ENCODE data around the gene GPC6. TPM values are rescaled to one million over a fixed set of nuclear protein-coding genes. Genes with fewer than 3 reads are reported as not detected.

The GPC6 gene
- total and polyA plus RNA-seq, 12 donors, result 0.15 to 5.4 (median 2.5) TPM

- WGBS, 2 donors, result 88 to 91% methylated on average over 5 of the region's 5 CpGs
- DNase-seq, result no peak
- no peak for TF ChIP-seq CTCF (IDR thresholded peaks at IDR 0.05)
- intact Hi-C loops (cut with DNase I), result no loop called here
- no peaks in the 10 kb centered on the region for H3K9me3 ChIP-seq
- no peaks in the 10 kb centered on the region for H3K4me1 ChIP-seq
- no peak overlapping the region for H3K27ac ChIP-seq
- no peaks in the 10 kb centered on the region for H3K27me3 ChIP-seq
- no peaks in the 10 kb centered on the region for H3K36me3 ChIP-seq
- H3K4me3 ChIP-seq, result no peak overlapping the region
- no peak for ATAC-seq
Measured at GRCh38 chr13:94291631-94292322, 1065.2 kb downstream of the GPC6 start.

- H3K27me3 ChIP-seq, result no peaks in the 10 kb centered on the region
- no peak overlapping the region for H3K4me3 ChIP-seq
- no peak overlapping the region for H3K27ac ChIP-seq
- DNase-seq (no peak), ATAC-seq (no peak)
- 84 to 88% methylated on average over 1 of the region's 1 CpG for WGBS, 2 donors
- no peaks in the 10 kb centered on the region for H3K4me1 ChIP-seq
- H3K9me3 ChIP-seq, result no peaks in the 10 kb centered on the region
- intact Hi-C loops (cut with DNase I), result no loop called here
- no peak for TF ChIP-seq CTCF (IDR thresholded peaks at IDR 0.05)
- H3K36me3 ChIP-seq, result no peaks in the 10 kb centered on the region
Measured at GRCh38 chr13:94292323-94292640, 1065.7 kb downstream of the GPC6 start.

- intact Hi-C loops (cut with DNase I), result no loop called here
- WGBS, 2 donors, result 69 to 70% methylated on average over 3 of the region's 3 CpGs
- no peak overlapping the region for H3K4me3 ChIP-seq
- H3K4me1 ChIP-seq, result no peaks in the 10 kb centered on the region
- H3K27me3 ChIP-seq, result no peaks in the 10 kb centered on the region
- no peaks in the 10 kb centered on the region for H3K9me3 ChIP-seq
- ATAC-seq (no peak), DNase-seq (no peak)
- no peaks in the 10 kb centered on the region for H3K36me3 ChIP-seq
- no peak overlapping the region for H3K27ac ChIP-seq
- TF ChIP-seq CTCF (IDR thresholded peaks at IDR 0.05), result no peak
Measured at GRCh38 chr13:94296471-94296870, 1069.9 kb downstream of the GPC6 start.

GRCh38 chr13:94298346-94298745 is 1071.7 kb downstream of the GPC6 start:
- no peaks in the 10 kb centered on the region for H3K36me3 ChIP-seq
- DNase-seq (no peak), ATAC-seq (no peak)
- no peaks in the 10 kb centered on the region for H3K27me3 ChIP-seq
- intact Hi-C loops (cut with DNase I), result no loop called here
- no peak overlapping the region for H3K4me3 ChIP-seq
- no peaks in the 10 kb centered on the region for H3K4me1 ChIP-seq
- WGBS, 2 donors, result 63 to 66% methylated on average over 4 of the region's 4 CpGs
- TF ChIP-seq CTCF (IDR thresholded peaks at IDR 0.05), result no peak
- H3K27ac ChIP-seq, result no peak overlapping the region
- H3K9me3 ChIP-seq, result no peaks in the 10 kb centered on the region

All from heart right ventricle (tissue), 16 donors.